ENCODE results near the gene WDR90.

WDR90 gene

DNA sequence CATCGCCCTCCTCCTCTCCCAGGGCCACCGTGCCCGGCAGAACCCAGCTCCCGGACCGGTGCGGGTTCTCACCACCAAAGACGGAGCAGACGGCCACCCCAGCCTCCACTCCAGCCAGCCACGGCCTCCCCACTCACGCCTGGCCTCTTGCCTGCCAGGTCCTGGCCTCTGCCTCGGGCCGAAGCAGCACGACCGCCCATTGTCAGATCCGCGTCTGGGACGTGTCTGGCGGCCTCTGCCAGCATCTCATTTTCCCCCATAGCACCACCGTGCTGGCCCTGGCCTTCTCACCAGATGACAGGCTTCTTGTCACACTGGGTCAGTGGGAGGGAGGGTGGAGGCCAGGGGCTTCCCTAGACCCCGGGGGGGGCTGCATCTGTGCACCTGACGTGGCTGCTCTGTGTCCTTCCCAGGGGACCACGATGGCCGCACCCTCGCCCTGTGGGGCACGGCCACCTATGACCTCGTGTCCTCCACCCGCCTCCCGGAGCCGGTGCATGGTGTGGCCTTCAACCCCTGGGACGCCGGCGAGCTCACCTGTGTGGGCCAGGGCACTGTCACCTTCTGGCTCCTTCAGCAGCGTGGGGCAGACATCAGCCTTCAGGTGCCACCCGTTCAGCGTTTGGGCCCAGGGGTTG is 12.1 kb downstream of the WDR90 start:
- no peak for DNase-seq

DNA sequence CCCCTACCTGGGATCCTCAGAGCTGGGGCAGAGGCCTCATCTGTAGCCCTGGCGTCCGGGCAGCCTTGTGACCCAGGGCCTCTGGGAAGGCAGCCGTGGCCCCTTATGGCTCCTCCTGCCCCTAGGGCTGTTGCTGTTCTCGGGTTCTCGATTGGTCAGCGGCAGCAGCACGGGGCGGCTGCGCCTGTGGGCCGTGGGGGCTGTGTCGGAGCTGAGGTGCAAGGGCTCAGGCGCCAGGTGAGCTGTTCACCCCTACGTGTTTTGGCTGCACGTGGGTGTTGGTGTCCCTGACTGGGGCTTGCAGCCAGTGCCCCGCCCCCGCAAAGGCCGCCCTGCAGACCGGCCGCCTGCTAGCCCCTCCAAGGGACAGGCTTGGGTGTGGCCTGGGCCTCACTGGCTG is 12.9 kb downstream of the WDR90 start:
- no peak for DNase-seq

DNA sequence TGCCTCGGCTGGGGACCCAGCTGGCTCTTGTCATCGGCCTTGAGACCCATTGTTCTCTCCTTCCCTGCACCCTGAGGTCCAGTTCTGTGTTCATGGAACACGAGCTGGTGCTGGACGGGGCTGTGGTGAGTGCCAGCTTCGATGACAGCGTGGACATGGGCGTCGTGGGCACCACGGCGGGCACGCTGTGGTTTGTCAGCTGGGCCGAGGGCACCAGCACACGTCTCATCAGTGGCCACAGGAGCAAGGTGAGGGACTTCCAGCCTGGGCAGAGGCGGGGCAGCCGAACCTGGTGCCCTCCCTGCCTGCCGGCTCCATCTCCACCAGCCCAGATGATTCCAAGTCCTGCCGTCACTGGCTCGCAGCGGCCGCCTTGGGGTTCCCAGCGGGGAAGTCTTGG is 13.4 kb downstream of the WDR90 start:
- DNase-seq: no peak

DNA sequence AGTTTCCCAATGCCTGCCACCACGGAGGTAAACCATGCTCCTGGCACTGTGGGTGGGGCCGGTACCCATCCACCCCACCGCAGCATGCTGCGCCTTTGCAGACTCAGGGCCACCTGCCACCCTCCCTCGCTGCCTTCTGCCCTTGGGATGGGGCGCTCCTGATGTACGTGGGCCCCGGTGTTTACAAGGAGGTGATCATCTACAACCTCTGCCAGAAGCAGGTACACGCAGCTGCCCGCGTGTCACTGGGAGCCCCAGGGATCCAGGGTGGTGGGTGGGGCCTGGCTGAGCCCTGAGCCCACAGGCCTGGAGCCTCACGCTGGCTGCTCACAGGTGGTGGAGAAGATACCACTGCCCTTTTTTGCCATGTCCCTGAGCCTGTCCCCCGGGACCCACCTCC is 17.4 kb downstream of the WDR90 start:
- no peak for DNase-seq

DNA sequence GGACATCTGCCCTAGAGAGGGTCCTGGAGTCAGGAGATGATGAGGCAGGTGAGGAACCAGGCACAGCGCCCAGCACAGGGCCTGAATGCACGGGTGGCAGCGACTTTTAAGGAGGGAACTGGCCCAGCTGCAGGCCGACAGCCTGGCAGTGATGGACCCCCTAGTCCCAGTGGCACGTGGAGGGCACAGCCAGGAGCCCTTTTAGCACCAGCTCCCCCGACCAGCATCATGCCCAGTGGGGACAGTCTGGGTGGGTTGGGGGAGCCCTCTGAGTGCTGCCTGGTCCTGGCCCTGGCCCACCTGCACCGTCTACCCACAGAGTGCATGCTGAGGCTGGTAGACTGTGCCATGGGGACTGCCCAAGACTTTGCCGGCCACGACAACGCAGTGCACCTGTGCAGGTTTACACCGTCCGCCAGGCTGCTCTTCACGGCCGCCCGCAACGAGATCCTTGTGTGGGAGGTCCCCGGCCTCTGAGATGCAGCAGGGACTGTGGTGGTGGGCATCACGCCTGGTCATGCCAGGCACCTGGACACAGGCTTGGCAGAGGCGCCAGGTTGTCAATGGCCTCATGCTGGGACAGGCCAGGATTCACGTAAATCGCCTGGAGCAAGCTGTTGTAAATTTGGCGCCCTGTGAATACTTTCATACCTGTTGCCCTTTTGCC is 18.1 kb downstream of the WDR90 start:
- no peak for DNase-seq

DNA sequence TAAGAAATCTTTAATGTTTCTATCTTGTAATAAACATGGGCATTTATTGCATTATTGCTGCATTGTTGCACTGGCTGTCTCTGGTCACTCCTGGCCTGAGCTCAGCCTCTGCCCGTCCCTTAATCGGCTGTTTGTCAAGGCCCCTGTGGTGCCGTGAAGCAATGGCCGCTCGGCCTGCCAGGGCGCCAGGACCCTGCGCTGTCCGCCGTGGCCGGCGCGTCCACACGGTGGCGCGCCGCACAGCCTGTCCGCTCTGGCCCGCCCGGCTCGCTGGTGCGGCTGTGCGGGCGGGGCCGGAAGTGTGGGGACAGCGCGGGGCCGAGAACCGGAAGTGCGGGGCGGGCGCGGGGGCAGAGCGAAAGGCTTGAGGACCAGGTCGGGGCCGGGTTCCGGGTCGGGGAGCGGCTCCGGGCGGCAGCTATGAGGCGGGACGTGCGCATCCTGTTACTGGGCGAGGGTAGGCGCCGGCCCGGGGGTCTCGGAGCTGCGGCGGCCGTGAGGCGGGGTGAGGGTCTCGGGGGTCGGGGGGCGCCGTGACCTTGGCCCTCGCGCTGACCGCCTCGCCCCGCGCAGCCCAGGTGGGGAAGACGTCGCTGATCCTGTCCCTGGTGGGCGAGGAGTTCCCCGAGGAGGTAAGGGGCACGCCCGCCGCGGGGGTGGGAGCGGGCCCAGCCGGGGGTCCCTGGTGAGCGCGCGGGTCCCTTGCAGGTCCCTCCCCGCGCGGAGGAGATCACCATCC is 18.8 kb downstream of the WDR90 start, which contains the start of gene RHOT2:
Gene RHOT2 (plus strand): TSS at position 353 of the 739 bp plus-strand sequence. CDS start 68 bp downstream, at position 421.
- peak; percentile 96 to 99 (median 99) for DNase-seq

DNA sequence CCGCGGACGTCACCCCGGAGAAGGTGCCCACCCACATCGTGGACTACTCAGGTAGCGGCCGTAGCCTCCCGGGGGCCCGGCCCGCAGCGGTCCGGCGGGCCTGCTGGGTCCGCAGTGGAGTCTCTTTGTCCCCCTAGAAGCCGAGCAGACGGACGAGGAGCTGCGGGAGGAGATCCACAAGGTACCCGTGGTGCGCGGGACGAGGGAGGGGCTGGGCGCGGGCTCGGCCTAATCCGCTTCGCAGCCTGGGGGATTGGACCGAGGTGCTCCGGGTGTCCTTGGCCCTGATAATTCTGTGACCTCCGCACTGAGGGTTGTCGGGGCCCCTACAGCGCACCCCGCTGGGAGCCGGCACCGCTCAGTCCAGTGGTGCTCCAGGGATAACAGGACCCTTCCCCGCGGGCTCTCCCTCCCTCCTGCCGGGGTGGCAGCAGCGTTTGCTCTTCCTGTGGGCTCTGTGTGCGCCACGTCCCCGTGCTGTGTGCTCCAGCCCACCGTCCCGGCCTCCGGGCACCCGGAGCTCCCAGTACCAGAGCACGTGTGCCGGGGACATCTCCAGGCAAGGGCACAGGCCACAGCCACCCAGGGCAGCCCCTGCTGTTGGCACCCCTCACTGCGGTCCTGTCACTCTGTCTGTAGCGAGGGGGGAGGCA is 19.5 kb downstream of the WDR90 start:
- peak in 2 of 3 donors; percentile 5 to 33 for DNase-seq

DNA sequence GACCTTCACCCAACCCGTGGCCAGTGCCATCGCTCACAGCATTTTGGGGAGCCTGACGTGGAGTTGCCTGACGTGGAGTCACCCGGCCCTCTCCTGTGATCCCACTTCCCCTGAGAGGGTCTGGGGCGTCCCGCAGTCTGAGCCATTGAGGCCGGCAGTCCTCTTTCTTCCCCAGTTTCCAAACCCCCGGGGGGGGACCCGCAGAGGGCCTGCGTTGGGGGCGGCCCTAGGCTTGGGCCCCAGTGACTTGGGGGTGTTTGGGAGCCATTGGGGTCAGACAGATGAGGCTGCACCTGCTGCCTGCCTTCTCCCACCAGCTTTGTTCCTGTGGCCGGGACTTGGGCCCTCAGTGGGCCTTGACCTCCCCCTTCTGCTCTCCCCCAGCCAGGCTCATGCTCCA is 20.5 kb downstream of the WDR90 start:
- no peak for DNase-seq

DNA sequence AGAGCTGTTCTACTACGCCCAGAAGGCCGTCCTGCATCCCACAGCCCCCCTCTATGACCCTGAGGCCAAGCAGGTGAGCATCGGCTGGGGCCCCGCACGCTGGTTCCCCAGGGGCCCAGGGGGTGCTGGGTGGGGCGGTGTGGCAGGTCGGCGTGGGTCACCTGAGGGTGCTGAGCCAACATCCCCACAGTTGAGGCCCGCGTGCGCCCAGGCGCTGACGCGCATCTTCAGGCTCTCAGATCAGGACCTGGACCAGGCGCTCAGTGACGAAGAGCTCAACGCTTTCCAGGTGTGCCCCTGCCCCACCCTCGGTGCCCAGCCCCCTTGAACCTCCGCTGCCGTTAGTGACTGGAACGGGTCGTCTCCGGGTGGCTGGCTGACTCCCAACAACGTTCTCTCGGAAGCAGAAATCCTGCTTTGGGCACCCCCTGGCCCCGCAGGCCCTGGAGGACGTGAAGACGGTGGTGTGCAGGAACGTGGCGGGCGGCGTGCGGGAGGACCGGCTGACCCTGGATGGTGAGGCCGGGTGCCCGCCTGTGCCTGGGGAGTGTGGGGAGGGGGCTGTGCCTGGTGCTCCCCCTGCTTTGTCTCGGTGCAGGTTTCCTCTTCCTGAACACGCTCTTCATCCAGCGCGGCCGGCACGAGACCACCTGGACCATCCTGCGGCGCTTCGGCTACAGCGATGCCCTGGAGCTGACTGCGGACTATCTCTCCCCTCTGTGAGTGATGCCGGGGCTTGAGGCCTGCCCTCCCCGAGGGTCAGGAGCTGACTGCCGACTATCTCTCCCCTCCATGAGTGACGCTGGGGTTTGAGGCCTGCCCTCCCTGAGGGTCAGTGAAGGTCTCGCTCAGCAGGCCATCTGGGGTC is 21.6 kb downstream of the WDR90 start:
- no peak for DNase-seq

DNA sequence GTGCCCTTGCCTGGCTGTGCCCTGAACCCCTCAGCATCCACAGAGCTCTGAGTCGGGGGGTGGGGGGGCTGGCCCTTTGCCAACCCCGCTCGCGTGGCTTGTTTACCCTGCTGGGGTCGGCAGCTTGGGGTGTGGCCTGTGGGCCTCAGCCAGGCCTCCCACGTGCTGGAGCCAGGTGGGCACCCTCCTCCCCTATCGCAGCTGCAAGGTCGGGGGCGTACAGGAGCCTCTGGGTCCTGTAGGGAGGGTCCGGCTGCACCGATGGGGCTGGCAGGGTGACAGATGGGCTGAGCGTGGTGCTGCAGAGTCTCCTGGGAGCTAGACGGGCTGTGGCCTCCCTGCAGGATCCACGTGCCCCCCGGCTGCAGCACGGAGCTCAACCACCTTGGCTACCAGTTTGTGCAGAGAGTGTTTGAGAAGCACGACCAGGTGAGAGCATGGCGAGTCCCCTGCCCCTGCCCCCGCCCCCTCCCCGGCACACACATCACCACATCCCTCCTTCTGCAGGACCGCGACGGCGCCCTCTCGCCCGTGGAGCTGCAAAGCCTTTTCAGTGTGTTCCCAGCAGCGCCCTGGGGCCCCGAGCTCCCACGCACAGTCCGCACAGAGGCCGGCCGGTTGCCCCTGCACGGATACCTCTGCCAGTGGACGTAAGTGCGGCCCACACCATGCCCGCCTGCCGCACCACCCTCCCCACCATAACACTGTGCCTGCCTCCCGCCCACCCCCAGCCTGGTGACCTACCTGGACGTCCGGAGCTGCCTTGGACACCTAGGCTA is 22.4 kb downstream of the WDR90 start:
- no peak for DNase-seq

DNA sequence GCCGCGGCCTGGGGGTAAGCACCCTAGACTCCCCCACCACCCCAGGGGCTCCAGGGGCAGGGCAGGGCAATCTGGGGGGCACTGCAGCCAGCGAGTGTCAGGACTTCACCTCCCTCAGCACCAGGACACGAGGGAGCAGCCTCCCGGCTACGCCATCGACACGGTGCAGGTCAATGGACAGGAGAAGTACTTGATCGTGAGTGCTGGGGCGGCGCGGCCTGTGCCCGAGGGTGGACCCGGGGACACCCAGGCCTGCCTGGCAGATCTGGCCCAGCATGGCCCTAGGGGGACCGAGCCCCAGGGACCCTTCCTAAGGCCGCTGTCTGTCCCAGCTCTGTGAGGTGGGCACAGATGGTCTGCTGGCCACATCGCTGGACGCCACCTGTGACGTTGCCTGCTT is 23.2 kb downstream of the WDR90 start:
- no peak for DNase-seq

DNA sequence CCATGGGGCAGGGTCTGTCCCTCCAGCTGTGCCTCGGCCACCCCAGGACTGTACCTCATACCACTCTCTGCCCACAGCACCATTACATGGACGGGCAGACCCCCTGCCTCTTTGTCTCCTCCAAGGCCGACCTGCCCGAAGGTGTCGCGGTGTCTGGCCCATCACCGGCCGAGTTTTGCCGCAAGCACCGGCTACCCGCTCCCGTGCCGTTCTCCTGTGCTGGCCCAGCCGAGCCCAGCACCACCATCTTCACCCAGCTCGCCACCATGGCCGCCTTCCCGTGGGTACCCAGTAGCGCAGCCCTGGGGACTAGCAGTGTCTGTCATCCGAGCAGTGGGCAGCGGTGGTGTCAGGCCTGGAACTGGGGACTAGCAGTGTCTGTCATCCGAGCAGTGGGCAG is 23.7 kb downstream of the WDR90 start:
- DNase-seq: no peak

DNA sequence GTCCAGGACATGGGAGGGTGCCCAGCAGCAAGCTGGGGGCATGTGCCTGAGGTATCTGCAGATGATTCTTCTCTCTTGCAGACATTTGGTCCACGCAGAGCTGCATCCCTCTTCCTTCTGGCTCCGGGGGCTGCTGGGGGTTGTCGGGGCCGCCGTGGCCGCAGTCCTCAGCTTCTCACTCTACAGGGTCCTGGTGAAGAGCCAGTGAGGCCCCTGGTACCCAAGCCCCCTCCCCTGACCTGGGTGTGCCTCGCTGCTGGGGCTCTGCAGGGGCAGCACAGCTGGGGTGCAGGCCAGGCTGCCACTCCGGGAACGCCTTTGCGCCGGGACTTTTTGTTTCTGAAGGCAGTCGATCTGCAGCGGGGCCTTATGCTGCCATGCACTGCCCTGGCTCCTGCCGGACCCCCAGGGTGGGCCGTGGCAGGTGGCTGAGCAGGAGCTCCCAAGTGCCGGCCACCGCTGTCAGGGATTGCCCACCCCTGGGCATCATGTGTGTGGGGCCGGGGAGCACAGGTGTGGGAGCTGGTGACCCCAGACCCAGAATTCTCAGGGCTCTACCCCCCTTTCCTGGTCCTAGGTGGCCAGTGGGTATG is 24.3 kb downstream of the WDR90 start:
- no peak for DNase-seq

DNA sequence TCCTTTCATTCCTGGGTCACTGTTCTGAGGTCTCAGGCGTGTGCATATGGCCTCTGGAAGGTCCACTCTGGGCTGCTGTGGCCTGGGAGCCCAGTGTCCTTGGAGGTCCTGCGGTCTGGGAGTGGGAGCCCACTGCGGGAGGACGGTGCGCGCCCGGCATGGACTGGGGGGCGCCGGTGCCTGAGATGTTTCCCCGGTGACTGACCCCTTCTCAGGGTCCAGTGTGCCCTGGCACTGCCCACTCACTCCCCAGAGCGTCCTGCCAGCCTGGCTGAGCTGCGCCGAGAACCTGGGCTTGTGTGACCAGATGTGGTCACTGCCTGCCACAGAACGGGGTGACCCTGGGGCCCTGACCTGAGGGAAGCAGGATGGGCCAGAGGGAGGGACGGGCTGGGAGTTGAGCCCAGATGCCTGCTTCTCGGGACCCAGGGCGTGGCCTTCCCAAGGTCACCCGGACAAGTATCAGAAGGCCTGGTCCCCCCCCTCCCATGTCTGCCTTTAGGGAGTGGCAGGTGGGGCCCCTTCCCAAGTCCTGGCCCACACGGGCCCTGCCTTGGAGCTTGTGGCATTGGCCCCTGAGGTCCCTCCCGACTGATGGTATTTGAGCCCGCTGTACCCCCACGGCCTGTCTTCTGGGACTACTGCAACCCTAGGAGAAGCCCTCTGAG is 25.2 kb downstream of the WDR90 start:
- DNase-seq: no peak

DNA sequence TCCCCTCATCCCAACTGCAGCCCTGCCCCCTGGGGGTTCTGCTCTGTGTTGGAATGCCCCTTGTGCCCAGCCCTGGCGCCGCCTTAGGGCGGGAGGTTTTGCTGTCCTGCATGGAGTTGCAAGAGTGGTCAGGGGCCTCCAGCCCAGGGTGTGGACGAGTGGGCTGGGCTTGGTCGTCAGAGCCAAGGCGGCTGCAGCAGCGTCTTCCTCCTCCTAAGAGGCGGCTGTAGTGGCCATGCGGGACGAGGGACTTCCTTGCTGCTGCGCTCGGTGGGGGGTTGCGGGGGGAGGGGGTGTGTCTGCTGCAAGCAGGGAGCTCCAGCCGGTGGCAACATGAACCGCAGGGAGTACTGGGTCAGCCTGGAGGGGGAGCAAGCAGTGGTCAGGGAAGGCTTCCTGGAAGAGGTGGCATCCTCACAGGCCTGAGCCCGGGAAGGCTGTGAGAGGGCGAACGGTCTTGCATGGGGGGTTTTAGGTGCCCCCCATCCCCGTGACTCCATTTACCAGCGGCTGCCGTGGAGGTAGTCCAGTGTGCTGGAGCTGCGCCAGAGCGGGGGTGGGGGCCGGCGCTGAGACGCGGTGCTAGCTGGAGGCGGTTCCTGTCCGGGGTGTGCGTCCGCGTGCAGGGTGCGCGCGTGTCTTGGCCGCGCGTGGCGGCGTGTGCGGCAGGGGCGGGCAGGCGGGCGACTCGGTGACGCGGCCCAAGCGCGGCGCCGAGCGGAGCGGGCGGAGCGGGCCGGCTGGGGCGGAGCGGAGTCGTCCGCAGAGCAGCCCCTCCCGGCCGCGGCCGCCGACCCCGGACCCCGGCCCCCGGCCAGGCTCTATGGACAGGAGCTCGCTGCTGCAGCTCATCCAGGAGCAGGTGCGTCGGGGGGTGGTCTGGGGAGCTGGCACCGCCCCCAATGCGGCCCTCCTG is 26.1 kb downstream of the WDR90 start, which contains the start of gene RHBDL1:
Gene RHBDL1 (plus strand): TSS at position 704 of the 916 bp plus-strand sequence. CDS start 120 bp downstream, at position 824.
- peak in 2 of 3 donors; percentile 46 to 63 for DNase-seq

DNA sequence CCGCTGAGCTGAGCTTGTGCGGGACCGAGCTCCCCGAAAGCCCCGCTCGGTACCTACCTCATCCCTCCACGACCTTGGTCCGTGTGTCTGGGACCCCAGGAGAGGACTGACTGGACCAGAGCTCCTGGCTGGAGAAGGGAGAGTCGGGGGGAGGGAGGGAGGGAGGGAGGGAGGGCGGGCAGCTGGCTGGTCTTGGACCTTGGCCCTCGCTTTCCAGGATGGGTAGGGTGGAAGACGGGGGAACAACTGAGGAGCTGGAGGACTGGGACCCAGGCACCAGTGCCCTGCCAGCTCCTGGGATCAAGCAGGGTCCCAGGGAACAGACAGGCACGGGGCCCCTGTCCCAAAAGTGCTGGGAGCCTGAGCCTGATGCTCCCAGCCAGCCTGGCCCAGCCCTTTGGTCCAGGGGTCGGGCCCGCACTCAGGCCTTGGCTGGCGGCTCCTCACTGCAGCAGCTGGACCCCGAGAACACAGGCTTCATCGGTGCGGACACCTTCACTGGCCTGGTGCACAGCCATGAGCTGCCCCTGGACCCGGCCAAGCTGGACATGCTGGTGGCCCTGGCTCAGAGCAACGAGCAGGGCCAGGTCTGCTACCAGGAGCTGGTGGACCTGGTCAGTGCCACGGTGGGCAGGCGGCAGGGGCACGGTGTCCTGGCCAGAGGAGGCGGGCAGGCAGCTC is 26.9 kb downstream of the WDR90 start:
- no peak for DNase-seq

DNA sequence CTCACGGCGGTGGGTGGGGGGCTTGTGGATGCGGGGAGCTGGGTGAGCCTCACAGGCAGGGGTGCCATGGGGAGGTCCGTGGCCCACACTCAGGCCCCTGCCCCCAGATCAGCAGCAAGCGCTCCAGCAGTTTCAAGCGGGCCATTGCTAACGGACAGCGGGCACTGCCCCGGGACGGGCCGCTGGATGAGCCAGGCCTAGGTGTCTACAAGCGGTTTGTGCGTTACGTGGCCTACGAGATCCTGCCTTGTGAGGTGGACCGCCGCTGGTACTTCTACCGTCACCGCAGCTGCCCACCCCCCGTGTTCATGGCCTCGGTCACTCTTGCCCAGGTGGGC is 27.4 kb downstream of the WDR90 start:
- DNase-seq: no peak

DNA sequence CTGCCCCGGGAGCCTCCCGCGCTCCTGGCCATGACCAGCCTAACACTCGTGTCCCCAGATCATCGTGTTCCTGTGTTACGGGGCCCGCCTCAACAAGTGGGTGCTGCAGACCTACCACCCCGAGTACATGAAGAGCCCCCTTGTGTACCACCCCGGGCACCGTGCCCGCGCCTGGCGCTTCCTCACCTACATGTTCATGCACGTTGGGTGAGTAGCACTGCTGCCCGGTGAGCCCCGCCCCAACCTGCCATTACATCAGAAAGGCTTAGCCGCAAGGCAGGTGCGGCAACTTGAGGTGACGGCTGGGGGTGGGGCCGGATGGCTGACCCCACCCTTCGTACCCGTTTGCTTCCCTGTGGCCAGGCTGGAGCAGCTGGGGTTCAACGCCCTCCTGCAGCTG is 27.7 kb downstream of the WDR90 start:
- no peak for DNase-seq

All from suppressor macrophage treated with lipopolysaccharide for 1 hour (primary cell).